Epithelial cell of prostate (primary cell): ENCODE results near the gene YAF2.
A peak's percentile ranks its signal among the peaks of the same experiment; 100 is the strongest.
"Not testable (repeated sequence)": the region's sequence is repeated elsewhere in the genome, so short reads cannot be mapped to it uniquely, and the experiment has no call there.

ENCODE experiments used
- DNase-seq: peaks from one replicate; pipeline ENCODE4 v3.0.0-alpha.2; 2011; ENCODE audit warnings: low read depth, low spot score
- H3K27ac ChIP-seq: fragments of 450-650 bp; 2 replicates; pipeline ENCODE4 v1.5.1; 2017; ENCODE audit warnings: mild to moderate bottlenecking

The YAF2 gene

GRCh38 chr12:42255866-42256261 lies 17.8 kb upstream of the YAF2 start:
- no peak for DNase-seq
- H3K27ac ChIP-seq = no peak overlapping the region

DNA sequence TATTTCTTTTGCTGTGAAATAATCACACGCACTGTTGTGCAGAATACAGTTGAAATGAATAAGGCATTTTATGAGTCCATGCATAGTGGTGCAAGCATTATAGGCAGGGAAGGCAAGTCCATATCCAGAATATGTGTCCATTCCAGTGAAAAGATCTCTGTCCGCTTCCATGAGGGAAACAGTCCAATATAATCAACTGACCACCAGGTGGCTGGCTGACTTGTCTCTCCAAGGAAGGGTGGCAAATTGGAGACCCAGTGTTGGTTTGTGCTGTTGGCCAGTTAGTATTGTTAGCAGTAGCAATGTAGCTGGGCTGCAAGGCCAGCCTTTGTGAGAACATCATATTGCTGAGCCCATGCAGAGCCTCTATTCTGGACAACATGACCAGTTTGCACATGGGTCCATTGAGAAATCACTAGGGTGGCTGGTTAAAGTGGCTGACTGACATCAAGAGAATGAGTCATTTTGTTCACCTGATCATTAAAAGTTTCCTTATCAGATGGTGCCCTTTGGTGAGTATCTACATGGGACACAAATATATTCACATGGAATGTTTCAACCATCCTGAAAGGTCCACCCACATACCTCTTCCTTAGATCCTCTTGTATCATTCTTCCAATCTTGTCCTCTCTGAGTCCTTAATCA lies 17.3 kb upstream of the YAF2 start:
- no peak for DNase-seq
- no peak overlapping the region for H3K27ac ChIP-seq

DNA sequence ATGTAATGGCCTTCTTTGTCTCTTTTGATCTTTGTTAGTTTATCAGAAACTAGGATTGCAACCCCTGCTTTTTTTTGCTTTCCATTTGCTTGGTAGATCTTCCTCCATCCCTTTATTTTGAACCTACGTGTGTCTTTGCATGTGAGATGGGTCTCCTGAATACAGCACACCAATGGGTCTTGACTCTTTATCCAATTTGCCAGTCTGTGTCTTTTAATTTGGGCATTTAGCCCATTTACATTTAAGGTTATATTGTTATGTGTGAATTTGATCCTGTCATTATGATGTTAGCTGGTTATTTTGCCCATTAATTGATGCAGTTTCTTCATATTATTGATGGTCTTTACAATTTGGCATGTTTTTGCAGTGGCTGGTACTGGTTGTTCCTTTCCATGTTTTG lies 14.6 kb upstream of the YAF2 start:
- DNase-seq, H3K27ac ChIP-seq: not testable (repeated sequence)

DNA sequence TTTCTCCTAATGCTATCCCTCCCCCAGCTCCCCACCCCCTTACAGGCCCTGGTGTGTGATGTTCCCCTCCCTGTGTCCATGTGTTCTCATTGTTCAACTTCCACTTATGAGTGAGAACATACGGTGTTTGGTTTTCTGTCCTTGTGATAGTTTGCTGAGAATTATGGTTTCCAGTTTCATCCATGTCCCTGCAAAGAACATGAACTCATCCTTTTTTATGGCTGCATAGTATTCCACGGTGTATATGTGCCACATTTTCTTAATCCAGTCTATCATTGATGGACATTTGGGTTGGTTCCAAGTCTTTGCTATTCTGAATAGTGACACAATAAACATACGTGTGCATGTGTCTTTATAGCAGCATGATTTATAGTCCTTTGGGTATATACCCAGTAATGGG lies 11.0 kb upstream of the YAF2 start:
- not testable (repeated sequence) for H3K27ac ChIP-seq

DNA sequence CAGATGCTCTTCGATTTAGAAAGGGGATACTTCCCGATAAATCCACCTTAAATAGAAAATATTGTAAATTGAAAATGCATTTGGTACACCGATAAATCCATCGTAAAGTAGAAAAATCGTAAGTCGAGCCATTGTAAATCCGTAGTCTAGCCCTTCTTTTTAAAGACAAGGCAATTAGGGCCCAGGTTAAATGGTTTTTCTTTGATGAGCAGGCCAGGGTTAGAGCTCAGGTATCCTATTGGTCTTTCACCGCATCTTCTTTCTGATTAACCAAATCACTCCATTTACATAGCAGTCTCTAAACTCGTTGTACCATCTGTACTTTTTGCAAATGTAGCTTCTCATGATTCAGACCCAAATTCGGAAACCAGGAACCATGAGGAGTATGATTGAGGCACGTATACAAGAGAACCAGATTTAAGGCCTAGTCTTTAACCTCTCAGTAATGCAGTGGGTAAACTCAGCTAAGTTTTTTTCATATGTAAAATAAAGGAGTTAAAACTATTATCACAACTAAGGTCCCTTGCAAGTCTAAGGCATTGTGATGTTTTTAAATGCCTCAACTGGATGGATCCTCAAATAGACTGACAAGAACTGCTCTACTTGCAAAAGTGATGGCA lies 2.2 kb upstream of the YAF2 start:
- DNase-seq = no peak
- H3K27ac ChIP-seq = no peak overlapping the region

More for the DNA sequence above, 11.0 kb upstream of the YAF2 start:
- not testable (repeated sequence) for DNase-seq

DNA sequence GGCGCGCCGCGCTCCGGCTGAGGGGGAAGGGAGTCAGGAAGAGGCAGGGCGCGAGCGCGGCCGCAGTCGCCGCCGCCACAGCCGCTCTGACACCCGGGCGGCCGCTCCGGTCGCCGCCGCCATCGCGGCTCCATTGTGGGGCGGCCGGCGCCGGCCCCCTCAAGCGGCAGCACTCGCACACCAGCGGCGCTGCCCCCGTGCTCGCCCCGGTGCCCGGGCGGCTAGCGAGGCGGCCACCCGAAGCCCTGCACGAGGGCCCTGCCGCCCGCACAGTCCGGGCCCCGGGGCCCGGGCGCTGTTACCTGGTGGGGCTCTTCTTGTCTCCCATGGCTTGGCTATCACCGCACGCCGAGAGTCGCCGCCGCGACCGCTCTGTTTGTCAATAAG lies 202 bp downstream of the YAF2 start:
- no peak for DNase-seq
- peak overlapping the region; percentile 70 for H3K27ac ChIP-seq

- peak overlapping the region; percentile 70 for H3K27ac ChIP-seq
- DNase-seq = no peak
Observed at GRCh38 chr12:42237052-42237852, 796 bp downstream of the YAF2 start.

- no peak overlapping the region for H3K27ac ChIP-seq
- DNase-seq = no peak
Observed at GRCh38 chr12:42236017-42236416, 2.0 kb downstream of the YAF2 start.

- no peak for DNase-seq
- no peak overlapping the region for H3K27ac ChIP-seq
Observed at GRCh38 chr12:42235426-42235825, 2.6 kb downstream of the YAF2 start.

- DNase-seq = no peak
- H3K27ac ChIP-seq = no peak overlapping the region
Observed at GRCh38 chr12:42234970-42235369, 3.1 kb downstream of the YAF2 start.

DNA sequence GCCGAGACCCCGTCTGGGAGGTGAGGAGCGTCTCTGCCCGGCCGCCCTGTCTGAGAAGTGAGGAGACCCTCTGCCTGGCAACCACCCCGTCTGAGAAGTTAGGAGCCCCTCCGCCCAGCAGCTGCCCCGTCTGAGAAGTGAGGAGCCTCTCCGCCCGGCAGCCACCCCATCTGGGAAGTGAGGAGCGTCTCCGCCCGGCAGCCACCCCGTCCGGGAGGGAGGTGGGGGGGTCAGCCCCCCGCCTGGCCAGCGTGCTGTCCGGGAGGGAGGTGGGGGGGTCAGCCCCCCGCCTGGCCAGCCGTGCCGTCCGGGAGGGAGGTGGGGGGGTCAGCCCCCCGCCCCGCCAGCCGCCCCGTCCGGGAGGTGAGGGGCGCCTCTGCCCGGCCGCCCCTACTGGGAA lies 10.5 kb downstream of the YAF2 start:
- DNase-seq = not testable (repeated sequence)

GRCh38 chr12:42224501-42224900 lies 13.5 kb downstream of the YAF2 start:
- DNase-seq, H3K27ac ChIP-seq: not testable (repeated sequence)

More for the DNA sequence above, 10.5 kb downstream of the YAF2 start:
- not testable (repeated sequence) for H3K27ac ChIP-seq

DNA sequence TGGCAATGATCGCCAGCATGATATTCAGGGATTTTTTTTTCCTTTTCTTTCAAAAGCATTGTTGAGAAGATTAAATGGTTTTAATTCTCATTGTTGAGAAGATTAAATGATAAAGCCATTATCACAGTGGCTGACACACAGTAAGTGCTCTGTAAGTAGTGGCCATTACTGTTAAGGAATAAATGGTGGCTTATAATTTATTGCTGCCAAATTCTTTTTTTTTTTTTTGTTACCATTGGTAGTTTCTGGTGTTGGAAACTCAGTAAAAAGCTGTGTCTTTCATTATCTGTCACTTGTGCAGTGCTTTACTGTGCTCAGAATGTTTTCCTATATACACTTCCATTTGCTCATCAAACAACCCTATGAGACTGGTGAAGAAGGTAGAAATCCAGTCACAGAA lies 15.3 kb downstream of the YAF2 start:
- H3K27ac ChIP-seq = no peak overlapping the region
- no peak for DNase-seq

GRCh38 chr12:42221726-42222125 lies 16.3 kb downstream of the YAF2 start:
- no peak overlapping the region for H3K27ac ChIP-seq
- DNase-seq = no peak

GRCh38 chr12:42217656-42218055 lies 20.4 kb downstream of the YAF2 start:
- H3K27ac ChIP-seq = no peak overlapping the region
- DNase-seq = no peak

- DNase-seq = no peak
Observed at GRCh38 chr12:42216737-42217136, 21.3 kb downstream of the YAF2 start.

DNA sequence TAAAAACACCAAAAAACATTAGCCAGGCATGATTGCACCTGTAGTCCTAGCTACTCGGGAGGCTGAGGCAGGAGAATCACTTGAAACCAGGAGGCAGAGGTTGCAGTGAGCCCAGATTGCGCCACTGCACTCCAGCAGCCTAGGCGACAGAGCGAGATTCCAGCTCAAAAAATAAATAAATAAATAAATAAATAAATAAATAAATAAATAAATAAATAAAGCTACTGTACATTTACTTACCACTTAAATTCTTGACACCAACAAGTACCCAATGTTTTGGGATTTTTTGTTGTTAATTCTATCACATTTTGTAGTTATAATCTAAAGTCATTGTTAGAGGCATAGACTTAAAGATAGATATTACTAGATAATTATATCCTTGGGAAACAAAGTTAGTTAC lies 22.3 kb downstream of the YAF2 start:
- not testable (repeated sequence) for H3K27ac ChIP-seq

More at GRCh38 chr12:42216737-42217136, 21.3 kb downstream of the YAF2 start:
- H3K27ac ChIP-seq = no peak overlapping the region

DNA sequence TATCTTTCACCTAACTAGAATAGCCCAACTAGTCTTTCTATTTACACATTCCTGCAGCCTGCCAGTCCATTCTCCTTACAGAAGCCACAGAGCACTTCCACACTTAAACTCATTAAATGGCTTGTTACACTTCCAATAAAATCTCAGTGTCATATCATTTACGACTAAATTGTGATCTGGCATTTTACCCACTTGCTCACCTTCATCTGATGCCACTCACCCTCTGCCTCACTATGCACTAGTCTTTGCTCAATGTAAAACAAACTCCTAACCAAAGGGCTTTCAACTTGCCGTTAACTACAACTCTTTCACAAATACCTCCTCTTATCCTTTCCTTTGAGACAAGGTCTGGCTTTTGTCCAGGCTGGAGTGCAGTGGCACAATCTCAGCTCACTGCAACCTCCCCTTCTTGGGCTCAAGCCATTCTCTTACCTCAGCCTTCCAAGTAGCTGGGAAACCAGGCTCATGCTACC lies 24.1 kb downstream of the YAF2 start:
- DNase-seq = no peak
- H3K27ac ChIP-seq = no peak overlapping the region

More for the DNA sequence above, 22.3 kb downstream of the YAF2 start:
- DNase-seq = not testable (repeated sequence)

- no peak overlapping the region for H3K27ac ChIP-seq
- DNase-seq = peak; percentile 52
Observed at GRCh38 chr12:42213023-42213422, 25.0 kb downstream of the YAF2 start.

- no peak overlapping the region for H3K27ac ChIP-seq
- no peak for DNase-seq
Observed at GRCh38 chr12:42208574-42208973, 29.5 kb downstream of the YAF2 start.

DNA sequence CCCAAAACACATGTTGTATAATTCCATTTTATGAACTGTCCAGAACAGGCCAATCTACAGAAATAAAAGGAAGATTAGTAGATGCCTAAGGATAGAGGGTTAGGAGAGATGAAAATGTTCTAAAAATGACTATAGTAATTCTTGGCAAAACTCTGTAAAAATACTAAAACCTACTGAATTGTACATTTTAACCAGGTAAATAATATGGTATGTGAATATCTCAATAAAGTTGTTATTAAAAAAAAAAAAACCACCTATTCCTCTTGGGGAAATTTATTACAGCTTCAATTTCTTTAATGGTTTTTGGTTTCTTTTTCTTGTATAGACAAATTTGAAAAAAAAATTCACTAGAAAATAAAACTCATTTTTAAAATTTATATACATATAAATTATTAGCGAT lies 33.2 kb downstream of the YAF2 start:
- no peak for DNase-seq
- no peak overlapping the region for H3K27ac ChIP-seq
